HG03159 (cell line): Measurements from ENCODE around the gene ASIC3.

Experiments used
- ATAC-seq: cut with Tn5 transposase; IDR thresholded peaks from one replicate; pipeline ENCODE4 v1.9.1; 2021; ENCODE audit warnings: mild to moderate bottlenecking, moderate library complexity; ENCODE audit not compliant: unreplicated experiment

ASIC3 gene

GRCh38 chr7:151085329-151085690 lies 37.0 kb downstream of the ASIC3 start:
- no peak for ATAC-seq

GRCh38 chr7:151085691-151086620 lies 37.6 kb downstream of the ASIC3 start, which contains the start of gene AGAP3:
Gene AGAP3 (plus strand): TSS chr7:151086475. CDS start chr7:151086742, 267 bp downstream.
- ATAC-seq: peak; percentile 51

GRCh38 chr7:151086802-151087244 lies 38.5 kb downstream of the ASIC3 start:
- no peak for ATAC-seq

GRCh38 chr7:151087245-151088018 lies 39.1 kb downstream of the ASIC3 start:
- no peak for ATAC-seq

- ATAC-seq: no peak
Observed at GRCh38 chr7:151088019-151088855, 39.9 kb downstream of the ASIC3 start.

GRCh38 chr7:151088856-151089699 lies 40.7 kb downstream of the ASIC3 start:
- no peak for ATAC-seq

- ATAC-seq: no peak
Observed at GRCh38 chr7:151089893-151090730, 41.8 kb downstream of the ASIC3 start.

GRCh38 chr7:151091003-151091402 lies 42.7 kb downstream of the ASIC3 start:
- ATAC-seq: no peak

- ATAC-seq: no peak
Observed at GRCh38 chr7:151091431-151091830, 43.1 kb downstream of the ASIC3 start.

- no peak for ATAC-seq
Observed at GRCh38 chr7:151091988-151092387, 43.7 kb downstream of the ASIC3 start.

GRCh38 chr7:151093748-151094147 lies 45.4 kb downstream of the ASIC3 start:
- no peak for ATAC-seq

- no peak for ATAC-seq
Observed at GRCh38 chr7:151094675-151095074, 46.3 kb downstream of the ASIC3 start.

GRCh38 chr7:151095123-151095797 lies 46.9 kb downstream of the ASIC3 start:
- no peak for ATAC-seq

GRCh38 chr7:151095828-151096475 lies 47.6 kb downstream of the ASIC3 start:
- ATAC-seq: no peak

- no peak for ATAC-seq
Observed at GRCh38 chr7:151099486-151100211, 51.3 kb downstream of the ASIC3 start.

- no peak for ATAC-seq
Observed at GRCh38 chr7:151100921-151101320, 52.6 kb downstream of the ASIC3 start.

- no peak for ATAC-seq
Observed at GRCh38 chr7:151101621-151102396, 53.5 kb downstream of the ASIC3 start.
